HUES48 (cell line): ENCODE measurements around the gene NRP1.
"Not testable (repeated sequence)": the region's sequence is repeated elsewhere in the genome, so short reads cannot be mapped to it uniquely, and the experiment has no call there.

ENCODE experiments used
- H3K27ac ChIP-seq: one replicate; pipeline ENCODE4 v1.7.0; 2013; ENCODE audit warnings: low read depth, low read length, inconsistent platforms
- H3K27me3 ChIP-seq: 2 replicates; pipeline ENCODE4 v1.6.1; 2013; ENCODE audit warnings: mild to moderate bottlenecking, low read length; ENCODE audit not compliant: control insufficient read depth, insufficient read depth
- H3K36me3 ChIP-seq: 2 replicates; pipeline ENCODE4 v1.6.1; 2013; ENCODE audit warnings: low read length; ENCODE audit not compliant: control insufficient read depth, insufficient read depth
- H3K4me1 ChIP-seq: 2 replicates; pipeline ENCODE4 v1.6.1; 2013; ENCODE audit warnings: mild to moderate bottlenecking, low read length; ENCODE audit not compliant: control insufficient read depth, insufficient read depth
- H3K4me3 ChIP-seq: 2 replicates; pipeline ENCODE4 v1.5.1; 2013; ENCODE audit warnings: mild to moderate bottlenecking, low read depth, low read length
- H3K9ac ChIP-seq: 2 replicates; pipeline ENCODE4 v1.6.1; 2013; ENCODE audit warnings: mild to moderate bottlenecking, low read depth, low read length, moderate library complexity
- H3K9me3 ChIP-seq: 2 replicates; pipeline ENCODE4 v1.6.1; 2013; ENCODE audit warnings: low read length; ENCODE audit not compliant: control insufficient read depth, insufficient read depth

Gene NRP1

DNA sequence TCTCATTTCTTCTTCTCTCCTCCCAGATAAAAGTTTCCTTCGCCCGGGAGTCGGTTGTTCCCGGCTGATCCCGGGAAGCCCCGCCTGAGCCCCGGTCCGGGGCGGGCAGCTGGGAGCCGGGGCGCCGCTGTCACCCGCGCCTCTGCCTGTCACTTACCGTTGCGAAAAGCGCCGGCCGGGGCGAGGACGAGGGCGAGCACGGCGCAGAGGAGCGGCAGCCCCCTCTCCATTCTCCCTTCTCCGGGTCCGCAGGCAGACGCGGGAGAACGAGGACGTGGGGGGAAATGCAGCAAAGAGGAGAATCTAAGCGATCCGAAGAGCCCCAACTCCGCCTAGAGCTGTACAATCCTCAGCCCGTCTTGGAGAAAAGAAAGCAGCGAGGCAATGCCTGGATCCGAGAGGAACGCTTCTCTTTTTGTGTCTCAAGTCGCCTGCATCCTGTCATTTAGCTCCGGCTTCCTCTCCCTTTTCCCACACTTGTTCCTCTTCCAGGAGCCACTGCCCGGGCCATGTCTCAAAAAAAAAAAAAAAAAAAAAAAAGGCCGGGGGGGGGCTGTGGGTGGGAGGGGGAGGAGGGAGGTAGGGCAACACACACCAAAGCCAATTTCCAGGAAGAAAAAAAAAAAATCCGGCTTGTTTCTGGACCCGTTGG is at the start of gene NRP1:
Gene NRP1, minus strand, starts transcription at position 515 of the 652 bp plus-strand sequence. Its CDS starts 285 bp downstream, at position 230.
- H3K27me3 ChIP-seq: peaks cover 70% of the 10 kb centered on the region
- no peaks in the 10 kb centered on the region for H3K36me3 ChIP-seq
- H3K27ac ChIP-seq: no peak within 1 kb of the TSS
- H3K4me3 ChIP-seq: peak within 1 kb of the TSS; percentile 75
- no peaks in the 10 kb centered on the region for H3K9me3 ChIP-seq
- H3K9ac ChIP-seq: 0 out of 2 replicates have a peak within 1 kb of the TSS, but pooled peaks have one; percentile 8
- peaks cover 28% of the 10 kb centered on the region for H3K4me1 ChIP-seq

DNA sequence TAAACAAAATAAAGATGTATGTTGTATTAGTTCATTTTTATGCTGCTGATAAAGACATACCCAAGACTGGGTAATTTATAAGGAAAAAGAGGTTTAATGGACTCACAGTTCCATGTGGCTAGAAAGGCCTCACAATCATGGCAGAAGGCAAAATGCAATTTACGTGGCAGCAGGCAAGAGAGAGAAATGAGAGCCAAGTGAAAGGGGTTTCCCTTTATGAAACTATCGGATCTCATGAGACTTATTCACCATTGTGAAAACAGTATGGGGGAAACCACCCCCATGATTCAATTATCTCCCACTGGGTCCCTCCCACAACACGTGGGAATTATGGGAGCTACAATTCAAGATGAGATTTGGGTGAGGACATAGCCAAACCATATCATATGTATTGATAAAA is 49.7 kb upstream of the NRP1 start:
- not testable (repeated sequence) for H3K27ac ChIP-seq, H3K36me3 ChIP-seq, H3K4me3 ChIP-seq, H3K27me3 ChIP-seq, H3K9ac ChIP-seq, H3K9me3 ChIP-seq
- H3K4me1 ChIP-seq: peaks cover 12% of the 10 kb centered on the region; the same call in 1 of the 2 replicates

DNA sequence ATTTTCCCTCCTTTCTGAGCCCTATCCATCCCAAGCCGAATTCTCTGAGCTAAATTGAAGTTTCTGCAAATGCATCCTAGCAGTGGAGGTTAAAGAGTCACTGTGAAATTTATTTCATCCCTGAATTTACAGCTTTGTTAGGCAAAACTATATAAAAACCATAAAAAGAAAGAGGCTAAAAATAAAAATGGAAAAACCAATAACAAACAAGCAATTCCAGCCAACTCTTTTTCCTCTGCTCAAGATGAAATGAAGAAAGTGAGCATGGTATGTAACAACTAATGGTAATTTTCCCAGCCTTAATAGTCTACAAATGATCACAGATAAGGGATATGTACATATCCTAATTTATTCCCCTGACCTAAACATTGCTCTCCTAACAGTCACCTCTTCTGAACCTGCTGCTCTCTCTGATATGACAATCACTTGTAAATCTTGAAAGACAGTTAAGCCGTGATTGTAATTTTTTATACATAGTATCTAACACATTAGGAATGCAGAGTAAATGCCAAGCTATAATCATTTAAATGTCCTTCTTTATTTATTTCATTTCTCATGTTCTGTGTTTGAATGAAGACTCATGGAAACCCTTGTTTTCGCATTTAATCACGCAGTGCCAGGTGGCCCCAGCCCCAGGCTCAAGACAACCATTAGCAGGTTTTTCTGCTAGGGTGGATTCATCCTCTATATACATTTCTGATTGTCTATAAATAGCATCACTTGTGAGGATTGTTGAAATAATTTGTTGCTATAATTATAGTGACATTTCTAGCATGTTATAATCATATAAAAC is 48.6 kb upstream of the NRP1 start:
- Histone ChIP-seq H3K4me1 (peaks cover 12% of the 10 kb centered on the region; the same call in 1 of the 2 replicates), H3K27ac (no peak overlapping the region), H3K9me3 (no peaks in the 10 kb centered on the region), H3K27me3 (no peaks in the 10 kb centered on the region), H3K36me3 (no peaks in the 10 kb centered on the region), H3K4me3 (no peak overlapping the region), H3K9ac (no peak overlapping the region)

DNA sequence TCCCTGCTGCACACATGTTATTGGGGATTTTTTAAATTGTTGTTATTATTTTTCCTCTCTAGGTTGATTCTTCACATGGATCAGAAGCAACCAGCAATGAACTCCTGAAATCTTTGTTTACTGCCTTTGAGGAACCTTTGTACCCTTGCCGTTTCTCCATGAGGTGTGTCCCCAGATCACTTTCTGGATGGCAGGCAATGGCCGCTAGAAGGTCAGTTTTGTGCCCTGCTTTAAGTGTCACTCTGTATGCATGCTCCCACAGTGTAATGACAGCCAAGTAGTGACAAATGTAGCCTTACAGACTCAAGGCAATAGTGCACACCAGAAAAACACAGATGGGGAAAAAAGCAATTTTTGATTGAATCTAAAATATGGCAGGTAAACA is 47.7 kb upstream of the NRP1 start:
- Histone ChIP-seq H3K4me3 (no peak overlapping the region), H3K9ac (no peak overlapping the region), H3K9me3 (no peaks in the 10 kb centered on the region), H3K4me1 (peaks cover 12% of the 10 kb centered on the region; the same call in 1 of the 2 replicates), H3K27ac (no peak overlapping the region), H3K27me3 (no peaks in the 10 kb centered on the region), H3K36me3 (no peaks in the 10 kb centered on the region)

GRCh38 chr10:33381451-33382215 is 47.2 kb upstream of the NRP1 start:
- H3K9me3 ChIP-seq: no peaks in the 10 kb centered on the region
- H3K4me1 ChIP-seq: peaks cover 12% of the 10 kb centered on the region; the same call in 1 of the 2 replicates
- no peak overlapping the region for H3K27ac ChIP-seq
- H3K9ac ChIP-seq: no peak overlapping the region
- no peaks in the 10 kb centered on the region for H3K27me3 ChIP-seq
- H3K4me3 ChIP-seq: no peak overlapping the region
- no peaks in the 10 kb centered on the region for H3K36me3 ChIP-seq

DNA sequence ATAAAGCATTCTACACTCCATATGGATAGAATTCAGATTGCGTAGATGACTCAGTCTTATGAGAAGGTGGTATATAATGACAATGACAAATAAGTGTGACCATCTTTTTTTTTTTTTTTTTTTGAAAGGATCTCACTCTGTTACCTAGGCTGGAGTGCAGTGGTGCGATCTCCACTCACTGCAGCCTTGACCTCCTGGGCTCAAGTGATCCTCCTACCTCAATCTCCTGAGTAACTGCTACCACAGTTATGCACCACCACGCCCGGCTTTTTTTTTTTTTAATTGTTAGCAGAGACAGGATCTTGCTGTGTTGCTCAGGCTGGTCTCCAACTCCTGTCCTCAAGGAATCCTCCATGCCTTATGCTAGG is 43.2 kb upstream of the NRP1 start:
- no peak overlapping the region for H3K4me3 ChIP-seq

DNA sequence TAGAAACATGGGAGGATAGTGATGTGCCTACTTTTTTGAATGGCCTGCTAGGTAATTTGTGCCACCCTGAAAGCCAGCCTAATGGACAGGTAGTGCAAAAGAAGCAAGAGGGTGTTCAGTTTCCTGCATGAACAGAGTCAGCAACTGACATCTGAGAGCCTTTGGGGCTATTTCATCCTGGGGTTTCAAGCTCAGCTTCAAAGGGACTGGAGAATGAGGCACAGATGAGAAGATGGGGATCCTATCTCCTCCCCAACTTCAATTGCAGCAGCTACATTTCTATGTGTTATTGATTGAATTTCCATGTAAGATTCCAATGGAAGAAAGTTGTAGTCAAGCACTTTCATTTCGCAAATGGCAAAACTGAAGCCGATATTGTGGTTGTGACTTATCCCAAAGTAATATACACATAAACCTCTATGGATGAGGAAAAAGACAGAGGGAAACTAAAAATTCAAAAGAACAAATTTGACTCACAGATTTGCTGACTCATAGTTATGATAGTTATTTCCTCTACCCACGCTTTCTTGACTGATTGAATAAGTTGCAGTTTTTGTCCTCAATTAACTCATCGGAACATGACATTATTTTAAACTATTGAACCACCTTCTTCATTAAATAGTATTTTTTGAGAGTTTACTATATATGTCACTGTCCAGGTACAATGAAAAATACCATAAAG is 42.6 kb upstream of the NRP1 start:
- H3K4me3 ChIP-seq: no peak overlapping the region

More for the DNA sequence above, 43.2 kb upstream of the NRP1 start:
- no peaks in the 10 kb centered on the region for H3K9me3 ChIP-seq
- H3K27me3 ChIP-seq: no peaks in the 10 kb centered on the region
- H3K36me3 ChIP-seq: no peaks in the 10 kb centered on the region
- no peak overlapping the region for H3K27ac ChIP-seq
- peaks cover 9% of the 10 kb centered on the region; the same call in 1 of the 2 replicates for H3K4me1 ChIP-seq
- no peak overlapping the region for H3K9ac ChIP-seq

DNA sequence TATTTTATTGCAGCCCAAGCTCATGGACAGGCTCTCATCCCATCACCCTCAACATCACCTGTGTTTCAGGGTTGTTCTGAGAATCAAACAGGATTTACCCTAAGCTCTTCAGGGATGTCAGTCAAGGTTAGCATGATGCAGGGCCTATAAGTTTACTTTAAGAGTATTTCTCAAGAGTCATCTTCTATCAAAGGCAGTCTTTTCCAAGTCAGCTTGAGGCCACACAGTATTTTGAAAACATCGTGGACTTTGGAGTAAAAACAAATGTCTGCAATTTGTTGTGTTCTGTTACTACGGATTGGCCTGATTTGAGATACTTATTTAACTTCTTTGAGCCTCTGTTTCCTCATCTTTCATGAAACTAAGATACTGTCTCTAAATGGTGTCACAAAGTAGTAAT is 42.0 kb upstream of the NRP1 start:
- Histone ChIP-seq H3K4me3 (no peak overlapping the region), H3K4me1 (0 out of 2 replicates have a peak, but pooled peaks cover under 1% of the 10 kb centered on the region), H3K36me3 (no peaks in the 10 kb centered on the region), H3K9ac (no peak overlapping the region), H3K9me3 (no peaks in the 10 kb centered on the region), H3K27me3 (no peaks in the 10 kb centered on the region), H3K27ac (no peak overlapping the region)

More for the DNA sequence above, 42.6 kb upstream of the NRP1 start:
- no peak overlapping the region for H3K27ac ChIP-seq
- H3K4me1 ChIP-seq: peaks cover 7% of the 10 kb centered on the region; the same call in 1 of the 2 replicates
- no peaks in the 10 kb centered on the region for H3K36me3 ChIP-seq
- H3K9me3 ChIP-seq: no peaks in the 10 kb centered on the region
- H3K9ac ChIP-seq: no peak overlapping the region
- H3K27me3 ChIP-seq: no peaks in the 10 kb centered on the region

DNA sequence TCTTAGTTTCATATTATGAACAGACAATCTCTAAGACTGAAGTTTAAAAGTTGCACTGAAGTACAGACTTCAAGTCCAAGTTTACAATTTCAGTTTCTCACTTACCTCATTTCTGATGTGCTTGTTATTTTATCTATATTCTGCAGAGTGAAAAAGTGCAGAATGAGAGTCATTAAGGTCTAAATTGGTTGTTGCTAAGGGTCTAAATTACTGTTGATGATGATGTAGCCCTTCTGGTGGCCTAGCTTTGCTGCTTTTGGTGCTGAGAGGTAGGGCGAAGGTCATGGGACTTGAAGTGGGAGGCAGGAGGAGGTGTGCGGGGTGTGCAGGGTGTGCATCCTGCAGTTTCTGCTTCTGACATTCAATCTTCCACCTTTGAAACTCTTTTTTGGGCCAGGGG is 38.8 kb upstream of the NRP1 start:
- no peaks in the 10 kb centered on the region for H3K36me3 ChIP-seq
- no peak overlapping the region for H3K4me3 ChIP-seq
- H3K9ac ChIP-seq: no peak overlapping the region
- H3K4me1 ChIP-seq: no peaks in the 10 kb centered on the region
- H3K27me3 ChIP-seq: no peaks in the 10 kb centered on the region
- H3K9me3 ChIP-seq: no peaks in the 10 kb centered on the region
- H3K27ac ChIP-seq: no peak overlapping the region

- Histone ChIP-seq H3K4me1 (no peaks in the 10 kb centered on the region), H3K36me3 (no peaks in the 10 kb centered on the region), H3K9me3 (no peaks in the 10 kb centered on the region), H3K27me3 (no peaks in the 10 kb centered on the region), H3K4me3 (no peak overlapping the region), H3K9ac (no peak overlapping the region), H3K27ac (no peak overlapping the region)
These were observed 36.8 kb upstream of the NRP1 start for GRCh38 chr10:33371234-33371633.
